ENCODE results near the gene TRPC5OS. TPM values are rescaled to one million over a fixed set of nuclear protein-coding genes. Genes with fewer than 3 reads are reported as not detected.

Gene TRPC5OS
- total and polyA plus RNA-seq, 2 of the 8 experiments (the other 6 are each of a cell fraction or from before 2014, with no cell fraction given): not detected

- ChIA-PET POLR2A (ENCODE audit: partially characterized antibody) (no interaction called here), CTCF (ENCODE audit: partially characterized antibody) (interaction anchor here (0.6 kb wide), 1 partner anchor 33 kb away, joined by 3 read pairs; no protein-coding TSS in a partner anchor)
- H3K9ac ChIP-seq (replicated peaks in 1 of 4; ENCODE audit: extremely low read depth in 1 of 4, low read depth in 3 of 4, low read length in 3 of 4): no peak overlapping the region
- no peak overlapping the region for H3K27ac ChIP-seq (ENCODE audit: low read depth, low read length)
- no peak overlapping the region for H3K18ac ChIP-seq (ENCODE audit: extremely low read depth, low read length)
- H4K8ac ChIP-seq (ENCODE audit: extremely low read depth, insufficient read depth, low read length): no peak overlapping the region
- no peak overlapping the region for H3K4ac ChIP-seq (replicated peaks; ENCODE audit: insufficient read length, low read depth, low read length)
- H3K79me1 ChIP-seq (ENCODE audit: low read depth, low read length): no peaks in the 10 kb centered on the region
- no peak overlapping the region for H2AK5ac ChIP-seq (ENCODE audit: low read depth, low read length)
- H2BK12ac ChIP-seq (ENCODE audit: low read depth, low read length): no peak overlapping the region
- DNase-seq (ENCODE audit: low read depth in 1 of 2, low spot score in 2 of 2): no peak
- no peak overlapping the region for H2BK15ac ChIP-seq (ENCODE audit: low read length)
- no peaks in the 10 kb centered on the region for H3K23me2 ChIP-seq (ENCODE audit: low read depth, low read length)
- no peaks in the 10 kb centered on the region for H3K4me1 ChIP-seq (replicated peaks in 1 of 4; ENCODE audit: control insufficient read depth in 3 of 4, insufficient read depth in 4 of 4, low read length in 3 of 4)
- TF ChIP-seq ZNF274 (IDR thresholded peaks at IDR 0.05; ENCODE audit: borderline replicate concordance, extremely low read depth, low read length) (no peak), JUND (IDR thresholded peaks at IDR 0.05; ENCODE audit: low read length) (no peak), SUZ12 (IDR thresholded peaks at IDR 0.05; ENCODE audit: low read length) (no peak), NRF1 (IDR thresholded peaks at IDR 0.05; ENCODE audit: low read depth, low read length) (no peak), FOSL1 (IDR thresholded peaks at IDR 0.05; ENCODE audit: insufficient read depth, low read depth, low read length) (no peak), CTBP2 (IDR thresholded peaks at IDR 0.05; ENCODE audit: borderline replicate concordance, insufficient read depth, insufficient read length, low read length) (no peak), EZH2 (IDR thresholded peaks at IDR 0.05; ENCODE audit: low read depth, low read length, severe bottlenecking) (no peak), YY1 (IDR thresholded peaks at IDR 0.05; ENCODE audit: low read depth, low read length) (no peak), GTF2F1 (IDR thresholded peaks at IDR 0.05; ENCODE audit: borderline replicate concordance, low read depth, low read length) (no peak), CBX8 (IDR thresholded peaks at IDR 0.05; ENCODE audit: borderline replicate concordance, low read depth, low read length) (no peak), SIX5 (IDR thresholded peaks at IDR 0.05; ENCODE audit: low read depth, low read length) (no peak), E2F6 (IDR thresholded peaks at IDR 0.05) (no peak), POLR2AphosphoS5 (IDR thresholded peaks at IDR 0.05; ENCODE audit: low read depth, low read length) (no peak)
- H3K9me3 ChIP-seq (ENCODE audit: insufficient read depth in 2 of 2, low read depth in 1 of 2, low read length in 1 of 2): no peaks in the 10 kb centered on the region
- H3K27me3 ChIP-seq (replicated peaks in 1 of 4; ENCODE audit: control insufficient read depth in 3 of 4, extremely low read depth in 1 of 4, insufficient read depth in 3 of 4, low read length in 3 of 4): no peaks in the 10 kb centered on the region
- no peak overlapping the region for H3K4me2 ChIP-seq (ENCODE audit: insufficient read depth in 1 of 2, low read depth in 2 of 2, low read length in 2 of 2)
- no peaks in the 10 kb centered on the region for H3K79me2 ChIP-seq (ENCODE audit: control insufficient read depth in 1 of 2, insufficient read depth in 2 of 2, low read length in 2 of 2)
- no peak overlapping the region for H4K91ac ChIP-seq (replicated peaks; ENCODE audit: insufficient read length, low read length)
- WGBS, 2 experiments (ENCODE audit: extremely low coverage in 1 of 2, insufficient coverage in 1 of 2, insufficient read length in 1 of 2, insufficient replicate concordance in 2 of 2, low coverage in 1 of 2, low lambda C conversion rate in 2 of 2, missing lambda C conversion rate in 1 of 2): 73% methylated on average over 4 of the region's 4 CpGs; no CpG with 5 or more reads in 1 of the 2 experiments
- no peak overlapping the region for H2BK120ac ChIP-seq (replicated peaks; ENCODE audit: low read depth, low read length)
- no peak overlapping the region for H2AFZ ChIP-seq (ENCODE audit: low read length)
- H3K23ac ChIP-seq (ENCODE audit: insufficient read length): no peak overlapping the region
- no peak overlapping the region for H3K56ac ChIP-seq (replicated peaks; ENCODE audit: insufficient read length, low read depth, low read length)
- H3K4me3 ChIP-seq (ENCODE audit: extremely low read depth in 1 of 4, insufficient read depth in 2 of 4, low read depth in 3 of 4, low read length in 4 of 4): no peak overlapping the region
- no peak for FAIRE-seq
- H4K20me1 ChIP-seq (replicated peaks in 1 of 2; ENCODE audit: control insufficient read depth in 1 of 2, insufficient read depth in 2 of 2, low read length in 2 of 2): no peaks in the 10 kb centered on the region
- H3K14ac ChIP-seq (ENCODE audit: insufficient read length): no peak overlapping the region
- H2BK5ac ChIP-seq (ENCODE audit: low read depth, low read length): no peak overlapping the region
- H2BK20ac ChIP-seq (ENCODE audit: low read length): no peak overlapping the region
- H3K36me3 ChIP-seq (ENCODE audit: control insufficient read depth in 2 of 4, insufficient read depth in 4 of 4, low read length in 3 of 4): no peaks in the 10 kb centered on the region
- H4K5ac ChIP-seq (ENCODE audit: insufficient read length, low read depth, low read length): no peak overlapping the region
Observed at GRCh38 chrX:111928456-111928855, 52.5 kb downstream of the TRPC5OS start.
